ENCODE measurements around the gene TLR6. TPM values are rescaled to one million over a fixed set of nuclear protein-coding genes. Genes with fewer than 3 reads are reported as not detected.
A peak's percentile ranks its signal among the peaks of the same experiment; 100 is the strongest.

Gene TLR6
- total and polyA plus RNA-seq, 10 of the 15 experiments (the other 5 are each of a cell fraction or from before 2014, with no cell fraction given) = 1.1 to 49.4 (median 12.5) TPM

DNA sequence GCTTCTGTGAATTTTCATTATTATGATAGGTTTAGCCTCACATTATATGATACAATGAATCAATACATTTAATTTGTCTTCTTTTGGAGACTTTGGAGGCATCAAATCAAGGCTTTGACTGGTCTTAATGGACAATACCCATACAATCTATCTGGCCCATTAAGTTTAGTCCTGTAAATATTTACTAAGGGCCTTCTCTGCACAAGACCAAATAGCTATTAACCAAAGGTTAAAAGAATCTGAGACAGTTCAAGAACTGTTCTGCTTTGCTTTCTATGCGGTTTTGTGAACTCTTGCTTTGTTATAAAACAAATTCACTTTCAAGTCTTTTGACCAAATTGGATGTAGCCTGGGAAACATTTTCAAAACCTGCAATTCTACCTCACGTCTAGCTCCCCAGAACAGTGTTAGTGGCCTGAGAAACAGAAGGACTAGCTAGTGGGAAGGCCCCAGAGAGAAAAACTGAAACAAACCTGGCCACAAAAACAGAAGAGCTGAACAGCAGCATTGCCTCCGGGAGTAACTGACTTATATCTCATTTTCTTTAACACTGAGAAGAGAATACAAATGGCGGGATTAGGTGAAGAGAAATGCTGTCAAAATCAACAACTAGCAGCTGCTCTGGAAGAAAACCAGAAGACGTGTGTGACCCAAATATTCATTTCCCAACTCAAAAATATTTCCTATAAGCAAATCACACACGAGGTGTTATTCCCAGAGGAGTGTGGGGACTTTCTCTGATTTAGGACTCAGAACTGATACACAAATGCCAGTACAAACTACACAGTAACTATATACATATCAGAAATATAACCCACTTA is 52.6 kb downstream of the TLR6 start (continued):
- TF ChIP-seq, protein P1, sequence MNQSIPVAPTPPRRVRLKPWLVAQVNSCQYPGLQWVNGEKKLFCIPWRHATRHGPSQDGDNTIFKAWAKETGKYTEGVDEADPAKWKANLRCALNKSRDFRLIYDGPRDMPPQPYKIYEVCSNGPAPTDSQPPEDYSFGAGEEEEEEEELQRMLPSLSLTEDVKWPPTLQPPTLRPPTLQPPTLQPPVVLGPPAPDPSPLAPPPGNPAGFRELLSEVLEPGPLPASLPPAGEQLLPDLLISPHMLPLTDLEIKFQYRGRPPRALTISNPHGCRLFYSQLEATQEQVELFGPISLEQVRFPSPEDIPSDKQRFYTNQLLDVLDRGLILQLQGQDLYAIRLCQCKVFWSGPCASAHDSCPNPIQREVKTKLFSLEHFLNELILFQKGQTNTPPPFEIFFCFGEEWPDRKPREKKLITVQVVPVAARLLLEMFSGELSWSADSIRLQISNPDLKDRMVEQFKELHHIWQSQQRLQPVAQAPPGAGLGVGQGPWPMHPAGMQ (IDR thresholded peaks at IDR 0.05; ENCODE audit: borderline replicate concordance) = no peak
- TF ChIP-seq SMARCA5 (IDR thresholded peaks at IDR 0.05) (peak; percentile 58; the same call in 1 of the 2 replicates), NRF1 (conservative IDR thresholded peaks at IDR 0.05; ENCODE audit: low read depth, low read length) (no peak), ZNF217 (IDR thresholded peaks at IDR 0.05) (no peak), EGR1 (IDR thresholded peaks at IDR 0.05; ENCODE audit: borderline replicate concordance in 1 of 2, low read depth in 2 of 2, low read length in 2 of 2) (no peak), ZNF274 (IDR thresholded peaks at IDR 0.05; ENCODE audit: insufficient read depth, insufficient read length) (no peak), STAT3 (IDR thresholded peaks at IDR 0.05; ENCODE audit: low read depth, low read length) (no peak), GABPA (IDR thresholded peaks at IDR 0.05; ENCODE audit: low read depth) (0 out of 2 replicates have a peak, but pooled peaks have one; percentile 31), CREM (IDR thresholded peaks at IDR 0.05; ENCODE audit: low read depth) (0 out of 2 replicates have a peak, but pooled peaks have one; percentile 59), ZBTB33 (IDR thresholded peaks at IDR 0.05) (no peak), BCL11A (IDR thresholded peaks at IDR 0.05; ENCODE audit: low read depth, low read length) (peak; percentile 45)
- TF ChIP-seq, protein P2, sequence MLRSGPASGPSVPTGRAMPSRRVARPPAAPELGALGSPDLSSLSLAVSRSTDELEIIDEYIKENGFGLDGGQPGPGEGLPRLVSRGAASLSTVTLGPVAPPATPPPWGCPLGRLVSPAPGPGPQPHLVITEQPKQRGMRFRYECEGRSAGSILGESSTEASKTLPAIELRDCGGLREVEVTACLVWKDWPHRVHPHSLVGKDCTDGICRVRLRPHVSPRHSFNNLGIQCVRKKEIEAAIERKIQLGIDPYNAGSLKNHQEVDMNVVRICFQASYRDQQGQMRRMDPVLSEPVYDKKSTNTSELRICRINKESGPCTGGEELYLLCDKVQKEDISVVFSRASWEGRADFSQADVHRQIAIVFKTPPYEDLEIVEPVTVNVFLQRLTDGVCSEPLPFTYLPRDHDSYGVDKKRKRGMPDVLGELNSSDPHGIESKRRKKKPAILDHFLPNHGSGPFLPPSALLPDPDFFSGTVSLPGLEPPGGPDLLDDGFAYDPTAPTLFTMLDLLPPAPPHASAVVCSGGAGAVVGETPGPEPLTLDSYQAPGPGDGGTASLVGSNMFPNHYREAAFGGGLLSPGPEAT (IDR thresholded peaks at IDR 0.05; ENCODE audit: low read depth) = peak; percentile 87
- TF ChIP-seq, protein P3, sequence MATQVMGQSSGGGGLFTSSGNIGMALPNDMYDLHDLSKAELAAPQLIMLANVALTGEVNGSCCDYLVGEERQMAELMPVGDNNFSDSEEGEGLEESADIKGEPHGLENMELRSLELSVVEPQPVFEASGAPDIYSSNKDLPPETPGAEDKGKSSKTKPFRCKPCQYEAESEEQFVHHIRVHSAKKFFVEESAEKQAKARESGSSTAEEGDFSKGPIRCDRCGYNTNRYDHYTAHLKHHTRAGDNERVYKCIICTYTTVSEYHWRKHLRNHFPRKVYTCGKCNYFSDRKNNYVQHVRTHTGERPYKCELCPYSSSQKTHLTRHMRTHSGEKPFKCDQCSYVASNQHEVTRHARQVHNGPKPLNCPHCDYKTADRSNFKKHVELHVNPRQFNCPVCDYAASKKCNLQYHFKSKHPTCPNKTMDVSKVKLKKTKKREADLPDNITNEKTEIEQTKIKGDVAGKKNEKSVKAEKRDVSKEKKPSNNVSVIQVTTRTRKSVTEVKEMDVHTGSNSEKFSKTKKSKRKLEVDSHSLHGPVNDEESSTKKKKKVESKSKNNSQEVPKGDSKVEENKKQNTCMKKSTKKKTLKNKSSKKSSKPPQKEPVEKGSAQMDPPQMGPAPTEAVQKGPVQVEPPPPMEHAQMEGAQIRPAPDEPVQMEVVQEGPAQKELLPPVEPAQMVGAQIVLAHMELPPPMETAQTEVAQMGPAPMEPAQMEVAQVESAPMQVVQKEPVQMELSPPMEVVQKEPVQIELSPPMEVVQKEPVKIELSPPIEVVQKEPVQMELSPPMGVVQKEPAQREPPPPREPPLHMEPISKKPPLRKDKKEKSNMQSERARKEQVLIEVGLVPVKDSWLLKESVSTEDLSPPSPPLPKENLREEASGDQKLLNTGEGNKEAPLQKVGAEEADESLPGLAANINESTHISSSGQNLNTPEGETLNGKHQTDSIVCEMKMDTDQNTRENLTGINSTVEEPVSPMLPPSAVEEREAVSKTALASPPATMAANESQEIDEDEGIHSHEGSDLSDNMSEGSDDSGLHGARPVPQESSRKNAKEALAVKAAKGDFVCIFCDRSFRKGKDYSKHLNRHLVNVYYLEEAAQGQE (IDR thresholded peaks at IDR 0.05; ENCODE audit: low read depth, low read length) = no peak
- TF ChIP-seq, protein P4, sequence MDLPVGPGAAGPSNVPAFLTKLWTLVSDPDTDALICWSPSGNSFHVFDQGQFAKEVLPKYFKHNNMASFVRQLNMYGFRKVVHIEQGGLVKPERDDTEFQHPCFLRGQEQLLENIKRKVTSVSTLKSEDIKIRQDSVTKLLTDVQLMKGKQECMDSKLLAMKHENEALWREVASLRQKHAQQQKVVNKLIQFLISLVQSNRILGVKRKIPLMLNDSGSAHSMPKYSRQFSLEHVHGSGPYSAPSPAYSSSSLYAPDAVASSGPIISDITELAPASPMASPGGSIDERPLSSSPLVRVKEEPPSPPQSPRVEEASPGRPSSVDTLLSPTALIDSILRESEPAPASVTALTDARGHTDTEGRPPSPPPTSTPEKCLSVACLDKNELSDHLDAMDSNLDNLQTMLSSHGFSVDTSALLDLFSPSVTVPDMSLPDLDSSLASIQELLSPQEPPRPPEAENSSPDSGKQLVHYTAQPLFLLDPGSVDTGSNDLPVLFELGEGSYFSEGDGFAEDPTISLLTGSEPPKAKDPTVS (IDR thresholded peaks at IDR 0.05; ENCODE audit: low read depth, low read length) = no peak
